K562 (cell line): Measurements from ENCODE around the gene NR1I3. TPM values are rescaled to one million over a fixed set of nuclear protein-coding genes. Genes with fewer than 3 reads are reported as not detected.

ENCODE experiments used
- KDM4B ChIP-seq, 2 experiments: fragments of 450-650 bp in 1 of 2; sonication (generic) in 1 of 2; IDR thresholded peaks; 2 replicates each; pipeline ENCODE4 v1.6.1; 2016 to 2017; ENCODE audit warnings: borderline replicate concordance in 2 of 2, antibody characterized with exemption in 1 of 2, low read depth in 1 of 2, mild to moderate bottlenecking in 1 of 2
- NCOA6 ChIP-seq: fragments of 450-650 bp; IDR thresholded peaks from 2 replicates; pipeline ENCODE4 v1.6.1; 2017; ENCODE audit warnings: mild to moderate bottlenecking
- ZNF3 ChIP-seq: fragments of 250-450 bp; sonication (Bioruptor Pico); IDR thresholded peaks from 2 replicates; pipeline ENCODE4 v1.5.0; 2021; ENCODE audit warnings: mild to moderate bottlenecking, moderate library complexity
- polyA plus RNA-seq, 8 experiments: library from polyadenylated mRNA; depleted of rRNA in 4 of 8; stranded (reverse) in 5 of 8; unstranded in 3 of 8; fragments of >200 nt; fragmentation: Nextera tagmentation in 2 of 8; fragmentation: Illumina TruSeq in 1 of 8; extraction: Ambion mirVana in 2 of 8; extraction: Trizol in 1 of 8; gene quantifications; 2 replicates each; pipeline versions ENCODE4 v1.2.1 to v1.2.3, GENCODE V29; 2011 to 2014; ENCODE audit warnings: inconsistent platforms in 1 of 8, missing spikeins in 1 of 8
- total RNA-seq, 7 experiments: library from RNA; depleted of rRNA in 6 of 7; stranded (reverse); fragments of >200 nt in 6 of 7; fragmentation: Illumina TruSeq in 2 of 7; extraction: Trizol in 2 of 7; gene quantifications; 2 replicates each; pipeline versions ENCODE4 v1.2.1 to v1.2.3, GENCODE V29; 2011 to 2021; ENCODE audit warnings: low replicate concordance in 1 of 7
- TF ChIP-seq, protein P1 (sequence below): fragments of 450-650 bp; IDR thresholded peaks from 2 replicates; pipeline ENCODE4 v1.6.1; 2016; ENCODE audit warnings: borderline replicate concordance
- TF ChIP-seq, protein P2 (sequence below), 2 experiments: fragments of 450-650 bp; formaldehyde crosslinking in 1 of 2; IDR thresholded peaks; 2 replicates each; pipeline versions ENCODE4 v1.4.0 to v1.6.1; 2014 to 2020; ENCODE audit warnings: mild to moderate bottlenecking in 2 of 2, borderline replicate concordance in 1 of 2, low read depth in 1 of 2
- TF ChIP-seq, protein P3 (sequence below), 2 experiments: fragments of 450-650 bp; IDR thresholded peaks; 2 replicates each; pipeline ENCODE4 v1.6.1; 2018; ENCODE audit warnings: mild to moderate bottlenecking in 2 of 2, low read depth in 1 of 2; ENCODE audit not compliant: partially characterized antibody in 2 of 2
- TF ChIP-seq, protein P4 (sequence below), 2 experiments: fragments of 450-650 bp in 1 of 2; sonication (generic) in 1 of 2; formaldehyde crosslinking; conservative IDR thresholded peaks; 2 replicates each; pipeline versions ENCODE4 v1.4.0 to v1.8.1; 2020 to 2022; ENCODE audit warnings: mild to moderate bottlenecking in 1 of 2, missing genetic modification reagents in 1 of 2
- TF ChIP-seq, protein P5 (sequence below): IDR thresholded peaks from 2 replicates; pipeline ENCODE4 v1.6.1; 2014; ENCODE audit warnings: antibody characterized with exemption

The NR1I3 gene
- total and polyA plus RNA-seq, 9 of the 15 experiments (the other 6 are each of a cell fraction or from before 2014, with no cell fraction given) = 0.11 TPM; not detected in 8

DNA sequence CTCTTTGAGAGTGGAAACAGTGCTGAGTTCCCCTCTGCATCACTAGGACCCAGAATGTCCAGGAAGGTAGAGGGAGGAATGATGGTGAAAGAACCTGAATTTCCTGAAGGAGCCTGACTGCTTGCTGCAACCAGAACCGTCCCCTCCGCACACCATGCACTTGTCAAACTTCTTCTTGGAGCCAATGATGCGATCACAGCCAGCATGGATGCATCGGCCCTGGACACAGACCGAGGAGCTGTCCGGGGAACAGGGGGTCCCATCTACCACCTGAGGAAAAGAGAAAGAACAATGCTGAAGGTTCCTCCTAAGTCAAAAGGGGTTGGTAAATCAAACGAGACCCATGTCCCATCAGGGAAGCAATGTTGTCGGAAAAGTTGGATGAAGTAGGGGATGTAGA is 46.0 kb downstream of the NR1I3 start (continued):
- TF ChIP-seq, protein P1, sequence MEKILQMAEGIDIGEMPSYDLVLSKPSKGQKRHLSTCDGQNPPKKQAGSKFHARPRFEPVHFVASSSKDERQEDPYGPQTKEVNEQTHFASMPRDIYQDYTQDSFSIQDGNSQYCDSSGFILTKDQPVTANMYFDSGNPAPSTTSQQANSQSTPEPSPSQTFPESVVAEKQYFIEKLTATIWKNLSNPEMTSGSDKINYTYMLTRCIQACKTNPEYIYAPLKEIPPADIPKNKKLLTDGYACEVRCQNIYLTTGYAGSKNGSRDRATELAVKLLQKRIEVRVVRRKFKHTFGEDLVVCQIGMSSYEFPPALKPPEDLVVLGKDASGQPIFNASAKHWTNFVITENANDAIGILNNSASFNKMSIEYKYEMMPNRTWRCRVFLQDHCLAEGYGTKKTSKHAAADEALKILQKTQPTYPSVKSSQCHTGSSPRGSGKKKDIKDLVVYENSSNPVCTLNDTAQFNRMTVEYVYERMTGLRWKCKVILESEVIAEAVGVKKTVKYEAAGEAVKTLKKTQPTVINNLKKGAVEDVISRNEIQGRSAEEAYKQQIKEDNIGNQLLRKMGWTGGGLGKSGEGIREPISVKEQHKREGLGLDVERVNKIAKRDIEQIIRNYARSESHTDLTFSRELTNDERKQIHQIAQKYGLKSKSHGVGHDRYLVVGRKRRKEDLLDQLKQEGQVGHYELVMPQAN = no peak
- no peak for TF ChIP-seq KDM4B (IDR thresholded peaks at IDR 0.05; ENCODE audit: borderline replicate concordance in 2 of 2, low read depth in 1 of 2)
- TF ChIP-seq, protein P2, sequence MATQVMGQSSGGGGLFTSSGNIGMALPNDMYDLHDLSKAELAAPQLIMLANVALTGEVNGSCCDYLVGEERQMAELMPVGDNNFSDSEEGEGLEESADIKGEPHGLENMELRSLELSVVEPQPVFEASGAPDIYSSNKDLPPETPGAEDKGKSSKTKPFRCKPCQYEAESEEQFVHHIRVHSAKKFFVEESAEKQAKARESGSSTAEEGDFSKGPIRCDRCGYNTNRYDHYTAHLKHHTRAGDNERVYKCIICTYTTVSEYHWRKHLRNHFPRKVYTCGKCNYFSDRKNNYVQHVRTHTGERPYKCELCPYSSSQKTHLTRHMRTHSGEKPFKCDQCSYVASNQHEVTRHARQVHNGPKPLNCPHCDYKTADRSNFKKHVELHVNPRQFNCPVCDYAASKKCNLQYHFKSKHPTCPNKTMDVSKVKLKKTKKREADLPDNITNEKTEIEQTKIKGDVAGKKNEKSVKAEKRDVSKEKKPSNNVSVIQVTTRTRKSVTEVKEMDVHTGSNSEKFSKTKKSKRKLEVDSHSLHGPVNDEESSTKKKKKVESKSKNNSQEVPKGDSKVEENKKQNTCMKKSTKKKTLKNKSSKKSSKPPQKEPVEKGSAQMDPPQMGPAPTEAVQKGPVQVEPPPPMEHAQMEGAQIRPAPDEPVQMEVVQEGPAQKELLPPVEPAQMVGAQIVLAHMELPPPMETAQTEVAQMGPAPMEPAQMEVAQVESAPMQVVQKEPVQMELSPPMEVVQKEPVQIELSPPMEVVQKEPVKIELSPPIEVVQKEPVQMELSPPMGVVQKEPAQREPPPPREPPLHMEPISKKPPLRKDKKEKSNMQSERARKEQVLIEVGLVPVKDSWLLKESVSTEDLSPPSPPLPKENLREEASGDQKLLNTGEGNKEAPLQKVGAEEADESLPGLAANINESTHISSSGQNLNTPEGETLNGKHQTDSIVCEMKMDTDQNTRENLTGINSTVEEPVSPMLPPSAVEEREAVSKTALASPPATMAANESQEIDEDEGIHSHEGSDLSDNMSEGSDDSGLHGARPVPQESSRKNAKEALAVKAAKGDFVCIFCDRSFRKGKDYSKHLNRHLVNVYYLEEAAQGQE (IDR thresholded peaks at IDR 0.05; ENCODE audit: borderline replicate concordance) = no peak
- TF ChIP-seq, protein P2 (CRISPR knock-in tag; IDR thresholded peaks at IDR 0.05; ENCODE audit: low read depth) = no peak
- no peak for TF ChIP-seq NCOA6
- TF ChIP-seq, protein P3, sequence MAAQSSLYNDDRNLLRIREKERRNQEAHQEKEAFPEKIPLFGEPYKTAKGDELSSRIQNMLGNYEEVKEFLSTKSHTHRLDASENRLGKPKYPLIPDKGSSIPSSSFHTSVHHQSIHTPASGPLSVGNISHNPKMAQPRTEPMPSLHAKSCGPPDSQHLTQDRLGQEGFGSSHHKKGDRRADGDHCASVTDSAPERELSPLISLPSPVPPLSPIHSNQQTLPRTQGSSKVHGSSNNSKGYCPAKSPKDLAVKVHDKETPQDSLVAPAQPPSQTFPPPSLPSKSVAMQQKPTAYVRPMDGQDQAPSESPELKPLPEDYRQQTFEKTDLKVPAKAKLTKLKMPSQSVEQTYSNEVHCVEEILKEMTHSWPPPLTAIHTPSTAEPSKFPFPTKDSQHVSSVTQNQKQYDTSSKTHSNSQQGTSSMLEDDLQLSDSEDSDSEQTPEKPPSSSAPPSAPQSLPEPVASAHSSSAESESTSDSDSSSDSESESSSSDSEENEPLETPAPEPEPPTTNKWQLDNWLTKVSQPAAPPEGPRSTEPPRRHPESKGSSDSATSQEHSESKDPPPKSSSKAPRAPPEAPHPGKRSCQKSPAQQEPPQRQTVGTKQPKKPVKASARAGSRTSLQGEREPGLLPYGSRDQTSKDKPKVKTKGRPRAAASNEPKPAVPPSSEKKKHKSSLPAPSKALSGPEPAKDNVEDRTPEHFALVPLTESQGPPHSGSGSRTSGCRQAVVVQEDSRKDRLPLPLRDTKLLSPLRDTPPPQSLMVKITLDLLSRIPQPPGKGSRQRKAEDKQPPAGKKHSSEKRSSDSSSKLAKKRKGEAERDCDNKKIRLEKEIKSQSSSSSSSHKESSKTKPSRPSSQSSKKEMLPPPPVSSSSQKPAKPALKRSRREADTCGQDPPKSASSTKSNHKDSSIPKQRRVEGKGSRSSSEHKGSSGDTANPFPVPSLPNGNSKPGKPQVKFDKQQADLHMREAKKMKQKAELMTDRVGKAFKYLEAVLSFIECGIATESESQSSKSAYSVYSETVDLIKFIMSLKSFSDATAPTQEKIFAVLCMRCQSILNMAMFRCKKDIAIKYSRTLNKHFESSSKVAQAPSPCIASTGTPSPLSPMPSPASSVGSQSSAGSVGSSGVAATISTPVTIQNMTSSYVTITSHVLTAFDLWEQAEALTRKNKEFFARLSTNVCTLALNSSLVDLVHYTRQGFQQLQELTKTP (IDR thresholded peaks at IDR 0.05; ENCODE audit: low read depth in 1 of 2, partially characterized antibody in 2 of 2) = no peak
- TF ChIP-seq, protein P4, sequence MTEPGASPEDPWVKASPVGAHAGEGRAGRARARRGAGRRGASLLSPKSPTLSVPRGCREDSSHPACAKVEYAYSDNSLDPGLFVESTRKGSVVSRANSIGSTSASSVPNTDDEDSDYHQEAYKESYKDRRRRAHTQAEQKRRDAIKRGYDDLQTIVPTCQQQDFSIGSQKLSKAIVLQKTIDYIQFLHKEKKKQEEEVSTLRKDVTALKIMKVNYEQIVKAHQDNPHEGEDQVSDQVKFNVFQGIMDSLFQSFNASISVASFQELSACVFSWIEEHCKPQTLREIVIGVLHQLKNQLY (CRISPR knock-in tag; conservative IDR thresholded peaks at IDR 0.05) = no peak
- TF ChIP-seq, protein P5, sequence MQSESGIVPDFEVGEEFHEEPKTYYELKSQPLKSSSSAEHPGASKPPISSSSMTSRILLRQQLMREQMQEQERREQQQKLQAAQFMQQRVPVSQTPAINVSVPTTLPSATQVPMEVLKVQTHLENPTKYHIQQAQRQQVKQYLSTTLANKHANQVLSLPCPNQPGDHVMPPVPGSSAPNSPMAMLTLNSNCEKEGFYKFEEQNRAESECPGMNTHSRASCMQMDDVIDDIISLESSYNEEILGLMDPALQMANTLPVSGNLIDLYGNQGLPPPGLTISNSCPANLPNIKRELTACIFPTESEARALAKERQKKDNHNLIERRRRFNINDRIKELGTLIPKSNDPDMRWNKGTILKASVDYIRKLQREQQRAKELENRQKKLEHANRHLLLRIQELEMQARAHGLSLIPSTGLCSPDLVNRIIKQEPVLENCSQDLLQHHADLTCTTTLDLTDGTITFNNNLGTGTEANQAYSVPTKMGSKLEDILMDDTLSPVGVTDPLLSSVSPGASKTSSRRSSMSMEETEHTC = no peak
- TF ChIP-seq ZNF3 = no peak
